Lower lobe of right lung (tissue), 2 donors: Measurements from ENCODE around the gene SLC4A4. TPM values are rescaled to one million over a fixed set of nuclear protein-coding genes. Genes with fewer than 3 reads are reported as not detected.

ENCODE experiments used
- ATAC-seq, 2 donors: fragments of 200-7000 bp; cut with Tn5 transposase; one replicate each; pipeline ENCODE4 v1.9.1; 2020 to 2022; ENCODE audit warnings: mild to moderate bottlenecking in 2 of 2, moderate library complexity in 2 of 2
- DNase-seq: peaks from one replicate; pipeline ENCODE4 v3.0.0-alpha.2; 2020
- H3K27ac ChIP-seq: fragments of 200-600 bp; one replicate; pipeline ENCODE4 v1.8.0; 2022
- H3K27me3 ChIP-seq: fragments of 200-600 bp; one replicate; pipeline ENCODE4 v1.8.0; 2022; ENCODE audit warnings: low read depth
- H3K36me3 ChIP-seq: fragments of 200-600 bp; one replicate; pipeline ENCODE4 v1.8.0; 2022; ENCODE audit warnings: mild to moderate bottlenecking
- H3K4me1 ChIP-seq: fragments of 200-600 bp; one replicate; pipeline ENCODE4 v1.8.0; 2022
- H3K4me3 ChIP-seq: fragments of 200-600 bp; one replicate; pipeline ENCODE4 v1.8.0; 2022; ENCODE audit warnings: mild to moderate bottlenecking
- H3K9me3 ChIP-seq: fragments of 200-600 bp; one replicate; pipeline ENCODE4 v1.8.0; 2022
- intact Hi-C: fragments of 100-400 bp; cut with DNase I; formaldehyde crosslinking; loops from one replicate; pipeline ENCODE4 v1.11.0; 2022
- total RNA-seq: library from RNA; stranded (reverse); fragmentation: NEBNext Ultra II Directional; extraction: Animal tissue kit (Norgen Biotek cat#: 25700); gene quantifications from one replicate; pipeline ENCODE4 v1.2.1, GENCODE V29; 2021
- TF ChIP-seq, protein P1 (sequence below): fragments of 200-600 bp; IDR thresholded peaks from one replicate; pipeline ENCODE4 v1.8.0; 2022; ENCODE audit warnings: antibody characterized with exemption, mild to moderate bottlenecking
- donor health status: DM: no; HTN: yes; CAD: no; lungs with severe emphysema.

Gene SLC4A4
- total RNA-seq, 1 donor from 2014 or later: 18.8 TPM

GRCh38 chr4:71411981-71412380 lies 73.2 kb downstream of the SLC4A4 start:
- ATAC-seq (no peak), DNase-seq (no peak)
- Histone ChIP-seq H3K9me3 (peaks cover 11% of the 10 kb centered on the region), H3K27me3 (no peaks in the 10 kb centered on the region), H3K27ac (no peak overlapping the region), H3K4me3 (no peak overlapping the region), H3K4me1 (no peaks in the 10 kb centered on the region), H3K36me3 (no peaks in the 10 kb centered on the region)
- intact Hi-C loops: no loop called here
- TF ChIP-seq, protein P1, sequence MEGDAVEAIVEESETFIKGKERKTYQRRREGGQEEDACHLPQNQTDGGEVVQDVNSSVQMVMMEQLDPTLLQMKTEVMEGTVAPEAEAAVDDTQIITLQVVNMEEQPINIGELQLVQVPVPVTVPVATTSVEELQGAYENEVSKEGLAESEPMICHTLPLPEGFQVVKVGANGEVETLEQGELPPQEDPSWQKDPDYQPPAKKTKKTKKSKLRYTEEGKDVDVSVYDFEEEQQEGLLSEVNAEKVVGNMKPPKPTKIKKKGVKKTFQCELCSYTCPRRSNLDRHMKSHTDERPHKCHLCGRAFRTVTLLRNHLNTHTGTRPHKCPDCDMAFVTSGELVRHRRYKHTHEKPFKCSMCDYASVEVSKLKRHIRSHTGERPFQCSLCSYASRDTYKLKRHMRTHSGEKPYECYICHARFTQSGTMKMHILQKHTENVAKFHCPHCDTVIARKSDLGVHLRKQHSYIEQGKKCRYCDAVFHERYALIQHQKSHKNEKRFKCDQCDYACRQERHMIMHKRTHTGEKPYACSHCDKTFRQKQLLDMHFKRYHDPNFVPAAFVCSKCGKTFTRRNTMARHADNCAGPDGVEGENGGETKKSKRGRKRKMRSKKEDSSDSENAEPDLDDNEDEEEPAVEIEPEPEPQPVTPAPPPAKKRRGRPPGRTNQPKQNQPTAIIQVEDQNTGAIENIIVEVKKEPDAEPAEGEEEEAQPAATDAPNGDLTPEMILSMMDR: no peak

- TF ChIP-seq, protein P1: no peak
- no peak for ATAC-seq
- intact Hi-C loops: no loop called here
- Histone ChIP-seq H3K27ac (no peak overlapping the region), H3K9me3 (no peaks in the 10 kb centered on the region), H3K4me3 (no peak overlapping the region), H3K27me3 (no peaks in the 10 kb centered on the region), H3K4me1 (no peaks in the 10 kb centered on the region), H3K36me3 (no peaks in the 10 kb centered on the region)
- no peak for DNase-seq
Measured at GRCh38 chr4:71415491-71415890, 76.7 kb downstream of the SLC4A4 start.

DNA sequence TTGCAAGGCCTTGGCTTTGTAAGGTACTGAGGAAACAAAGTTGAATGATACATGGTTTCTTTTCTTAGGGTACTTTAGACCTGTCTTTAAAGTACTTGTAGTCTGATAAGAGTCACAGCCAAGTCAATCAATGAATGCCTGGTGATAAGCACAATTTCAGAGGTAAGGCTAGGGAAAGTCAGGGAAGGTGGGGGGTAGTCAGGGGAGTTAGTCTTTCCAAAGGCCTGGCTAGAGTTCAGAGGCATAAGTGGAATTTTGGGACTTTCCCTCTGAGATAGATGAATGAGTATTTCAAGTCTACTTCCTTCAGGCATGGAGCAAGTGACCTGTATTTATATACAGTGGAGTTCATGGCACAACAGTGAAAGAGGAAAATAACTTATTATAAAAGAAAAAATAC lies 78.3 kb downstream of the SLC4A4 start:
- TF ChIP-seq, protein P1: no peak
- H3K36me3 ChIP-seq: no peaks in the 10 kb centered on the region
- no peaks in the 10 kb centered on the region for H3K4me1 ChIP-seq
- H3K4me3 ChIP-seq: no peak overlapping the region
- H3K27ac ChIP-seq: no peak overlapping the region
- DNase-seq (no peak), ATAC-seq (peak; percentile 54 to 83)
- no peaks in the 10 kb centered on the region for H3K9me3 ChIP-seq
- intact Hi-C loops: no loop called here
- H3K27me3 ChIP-seq: no peaks in the 10 kb centered on the region

DNA sequence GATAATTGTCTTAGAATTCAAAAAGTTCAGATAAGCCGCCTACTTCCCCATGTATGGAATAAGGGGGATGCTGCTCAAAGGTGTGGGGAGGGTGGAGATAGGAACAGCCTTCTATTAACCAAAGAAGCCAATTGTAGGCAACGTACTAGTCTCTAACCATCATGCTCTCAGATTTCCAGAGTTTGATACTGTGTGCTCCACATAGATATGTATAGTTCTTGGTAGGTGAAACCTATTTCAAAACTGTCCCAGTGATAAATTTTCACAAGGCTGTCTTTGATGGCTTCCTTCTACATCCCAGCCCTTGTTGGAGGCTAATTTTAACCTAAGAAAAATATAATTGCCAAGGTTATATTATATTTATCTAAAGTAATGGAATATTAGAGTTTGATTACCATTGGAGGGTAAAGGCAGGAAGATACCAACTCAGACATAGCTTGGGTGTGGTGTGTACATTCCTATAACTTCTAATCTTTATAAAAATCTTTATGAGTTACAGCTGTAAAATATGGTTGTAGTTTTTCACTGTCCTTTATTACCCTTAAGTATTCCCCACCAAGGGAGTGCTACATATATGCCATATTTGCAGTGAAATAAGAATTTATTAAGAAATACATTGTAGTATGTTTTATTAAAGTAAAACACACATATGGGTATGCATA lies 87.7 kb downstream of the SLC4A4 start:
- Histone ChIP-seq H3K9me3 (no peaks in the 10 kb centered on the region), H3K4me3 (no peak overlapping the region), H3K27me3 (no peaks in the 10 kb centered on the region), H3K27ac (no peak overlapping the region), H3K4me1 (no peaks in the 10 kb centered on the region), H3K36me3 (no peaks in the 10 kb centered on the region)
- intact Hi-C loops: no loop called here
- ATAC-seq: no peak
- TF ChIP-seq, protein P1: no peak
- DNase-seq: no peak

GRCh38 chr4:71429106-71429505 lies 90.3 kb downstream of the SLC4A4 start:
- TF ChIP-seq, protein P1: no peak
- Histone ChIP-seq H3K4me3 (no peak overlapping the region), H3K27me3 (no peaks in the 10 kb centered on the region), H3K9me3 (no peaks in the 10 kb centered on the region), H3K27ac (no peak overlapping the region), H3K36me3 (no peaks in the 10 kb centered on the region), H3K4me1 (peaks cover 3% of the 10 kb centered on the region)
- no peak for DNase-seq
- intact Hi-C loops: no loop called here
- no peak for ATAC-seq
